Stomach (tissue), 9 donors: ENCODE results near the gene ASTN2. TPM values are rescaled to one million over a fixed set of nuclear protein-coding genes. Genes with fewer than 3 reads are reported as not detected.

Experiments
- DNase-seq, 2 donors: peaks; one replicate each; pipeline versions ENCODE4 v3.0.0 to v3.0.0-alpha.2; 2013 to 2019
- H3K27ac ChIP-seq, 5 donors: fragments of 200-600 bp in 4 of 5; sonication (generic) in 4 of 5; one replicate each; pipeline ENCODE4 v1.5.1; 2013 to 2019; ENCODE audit warnings: mild to moderate bottlenecking in 1 of 5, moderate library complexity in 1 of 5
- H3K27me3 ChIP-seq, 3 donors: fragments of 200-600 bp; sonication (generic); one replicate each; pipeline ENCODE4 v1.5.1; 2017 to 2019; ENCODE audit warnings: mixed run types in 1 of 3
- H3K36me3 ChIP-seq, 4 donors: fragments of 200-600 bp; sonication (generic); 1 replicate in 3 of 4; 2 replicates in 1 of 4; pipeline ENCODE4 v1.5.1; 2016 to 2019
- H3K4me1 ChIP-seq, 4 donors: fragments of 200-600 bp; sonication (generic); one replicate each; pipeline ENCODE4 v1.5.1; 2016 to 2019
- H3K4me3 ChIP-seq, 4 donors: fragments of 200-600 bp; sonication (generic) in 3 of 4; one replicate each; pipeline ENCODE4 v1.5.1; 2016 to 2019; ENCODE audit warnings: mild to moderate bottlenecking in 1 of 4
- H3K9me3 ChIP-seq, 4 donors: fragments of 200-600 bp; sonication (generic); one replicate each; pipeline ENCODE4 v1.5.1; 2016 to 2019
- CTCF ChIP-seq, 7 experiments: fragments of 450-650 bp in 4 of 7; fragments of 200-600 bp in 3 of 7; sonication (generic) in 3 of 7; IDR thresholded peaks; one replicate each; pipeline ENCODE4 v1.5.1; 2016 to 2019; ENCODE audit warnings: antibody characterized with exemption in 7 of 7, control low read depth in 2 of 7, mild to moderate bottlenecking in 1 of 7
- EP300 ChIP-seq: sonication (generic); formaldehyde crosslinking; IDR thresholded peaks from one replicate; pipeline ENCODE4 v1.6.1; 2017; ENCODE audit warnings: antibody characterized with exemption
- POLR2A ChIP-seq, 4 donors: fragments of 450-650 bp; IDR thresholded peaks; one replicate each; pipeline ENCODE4 v1.6.1; 2016; ENCODE audit warnings: antibody characterized with exemption in 4 of 4, control low read depth in 2 of 4, mild to moderate bottlenecking in 1 of 4, moderate library complexity in 1 of 4
- POLR2AphosphoS5 ChIP-seq, 3 donors: sonication (generic); formaldehyde crosslinking; IDR thresholded peaks; one replicate each; pipeline ENCODE4 v1.6.1; 2016; ENCODE audit warnings: antibody characterized with exemption in 3 of 3
- WGBS, 5 donors: extraction: QIAGEN DNeasy Blood & Tissue Kit in 3 of 5; methylation state at CpG; one replicate each; pipeline versions ENCODE4 v1.1.5 to v1.1.7; 2013 to 2018; 5-methylcytosine and 5-hydroxymethylcytosine counted together
- intact Hi-C: fragments of 100-400 bp; cut with DNase I; formaldehyde crosslinking; loops from one replicate; pipeline ENCODE4 v1.15.1; 2023; ENCODE audit warnings: low total_unique reads
- polyA plus RNA-seq, 3 donors: library from polyadenylated mRNA; stranded (reverse); fragments of 200-250 nt; gene quantifications; one replicate each; pipeline ENCODE4 v1.2.3, GENCODE V29; 2013
- total RNA-seq, 5 donors: library from RNA; depleted of rRNA; stranded (reverse); fragments of >200 nt; gene quantifications; one replicate each; pipeline versions ENCODE4 v1.1.0 to v1.2.3, GENCODE V29; 2014 to 2016
- donor health status: healthy with polysubstance abuse.
- donor health status: Bipolar disorder and iron deficiency.
- donor health status: healthy.

ASTN2 gene
- total and polyA plus RNA-seq, 8 donors = 2.1 to 22.3 (median 4.2) TPM; not detected in 1

DNA sequence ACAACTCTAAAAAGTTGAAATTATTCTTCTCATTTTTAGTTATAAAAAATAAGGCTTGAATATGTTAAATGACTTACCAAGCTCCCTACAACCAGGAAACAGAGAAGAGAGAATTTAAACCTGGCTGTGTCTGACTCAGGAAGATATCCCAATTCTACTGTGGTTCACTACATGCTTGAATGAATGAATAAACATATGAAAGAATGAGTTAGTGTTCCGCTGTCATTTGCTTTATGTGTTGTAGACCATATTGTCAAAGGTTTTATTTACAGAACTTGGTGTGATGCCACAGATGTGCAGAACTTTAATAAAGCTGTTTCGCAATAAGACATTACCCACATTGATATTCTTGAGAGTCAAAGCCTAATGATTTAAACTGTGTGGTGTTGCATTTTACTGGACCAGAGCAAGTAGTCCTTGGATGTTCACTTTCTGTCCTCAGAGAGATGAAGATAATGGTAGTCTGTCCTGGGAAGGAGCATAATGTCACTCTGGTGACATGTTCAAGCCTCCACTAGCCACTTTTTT, 414.6 kb downstream of the ASTN2 start:
- DNase-seq = no peak
- H3K4me1 ChIP-seq = no peaks in the 10 kb centered on the region
- no peak overlapping the region for H3K4me3 ChIP-seq
- TF ChIP-seq CTCF (IDR thresholded peaks at IDR 0.05) = no peak
- H3K27me3 ChIP-seq = no peaks in the 10 kb centered on the region
- WGBS, 5 donors = 91 to 98% (median 98%) methylated on average over 2 of the region's 2 CpGs
- H3K27ac ChIP-seq = no peak overlapping the region
- no peaks in the 10 kb centered on the region for H3K36me3 ChIP-seq
- intact Hi-C loops = no loop called here
- no peaks in the 10 kb centered on the region for H3K9me3 ChIP-seq

DNA sequence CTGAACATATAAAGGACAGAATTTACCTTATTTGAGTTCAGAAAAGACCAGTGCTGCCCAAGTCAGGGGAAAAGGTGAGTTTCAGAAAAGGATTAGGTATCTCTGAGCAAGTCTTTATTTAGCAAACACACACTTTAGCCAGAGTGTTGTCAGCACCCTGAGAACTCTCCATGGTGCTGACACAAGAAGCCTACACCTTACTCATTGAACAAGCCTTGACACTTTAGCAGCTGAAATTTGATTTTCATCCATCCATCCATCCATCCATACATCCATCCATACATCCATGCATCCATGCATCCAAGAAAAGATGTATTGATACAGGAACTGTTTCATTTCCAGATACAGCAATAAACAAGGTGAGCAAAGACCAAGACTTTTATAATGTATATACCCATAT, 416.6 kb downstream of the ASTN2 start:
- H3K27ac ChIP-seq = no peak overlapping the region
- DNase-seq = peak in 1 of 2 donors; percentile 61
- H3K27me3 ChIP-seq = no peaks in the 10 kb centered on the region
- H3K4me1 ChIP-seq = no peaks in the 10 kb centered on the region
- no peak overlapping the region for H3K4me3 ChIP-seq
- no peaks in the 10 kb centered on the region for H3K36me3 ChIP-seq
- no peak for TF ChIP-seq POLR2AphosphoS5 (IDR thresholded peaks at IDR 0.05)
- intact Hi-C loops = no loop called here
- H3K9me3 ChIP-seq = no peaks in the 10 kb centered on the region

- Histone ChIP-seq H3K9me3 (no peaks in the 10 kb centered on the region), H3K4me3 (no peak overlapping the region), H3K4me1 (no peaks in the 10 kb centered on the region), H3K27ac (no peak overlapping the region), H3K27me3 (no peaks in the 10 kb centered on the region), H3K36me3 (no peaks in the 10 kb centered on the region)
- intact Hi-C loops = no loop called here
- no peak for DNase-seq
- 45 to 55% (median 51%) methylated on average over 2 of the region's 2 CpGs for WGBS, 5 donors
- no peak for TF ChIP-seq EP300
- TF ChIP-seq POLR2A (IDR thresholded peaks at IDR 0.05) = no peak
- no peak for TF ChIP-seq CTCF (IDR thresholded peaks at IDR 0.05)
- TF ChIP-seq POLR2AphosphoS5 (IDR thresholded peaks at IDR 0.05) = no peak
These were observed 422.0 kb downstream of the ASTN2 start for GRCh38 chr9:116992865-116993264.

DNA sequence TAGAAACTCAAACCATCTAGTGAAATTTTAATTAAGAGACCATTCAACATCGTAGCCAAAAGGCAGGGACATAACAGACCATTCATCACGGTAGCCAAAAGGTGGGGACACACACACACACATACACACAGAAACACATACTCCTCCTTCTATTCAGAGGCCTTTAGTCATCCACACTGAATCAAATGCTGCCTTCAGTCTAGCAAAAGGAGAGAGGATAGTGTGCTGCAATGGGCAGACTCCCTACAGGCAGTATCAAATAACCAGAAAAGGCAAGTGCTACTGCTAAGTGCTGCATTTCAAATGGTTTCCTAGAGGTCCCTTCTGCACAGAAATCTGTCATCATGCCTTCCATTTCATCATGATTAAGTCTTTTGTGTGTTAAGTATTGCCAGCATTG, 423.8 kb downstream of the ASTN2 start:
- no peaks in the 10 kb centered on the region for H3K36me3 ChIP-seq
- no peak for DNase-seq
- no peaks in the 10 kb centered on the region for H3K27me3 ChIP-seq
- TF ChIP-seq POLR2A (IDR thresholded peaks at IDR 0.05) (no peak), EP300 (no peak), CTCF (IDR thresholded peaks at IDR 0.05) (no peak)
- intact Hi-C loops = no loop called here
- H3K4me1 ChIP-seq = no peaks in the 10 kb centered on the region
- H3K27ac ChIP-seq = no peak overlapping the region
- H3K4me3 ChIP-seq = no peak overlapping the region
- no peaks in the 10 kb centered on the region for H3K9me3 ChIP-seq
- 78 to 93% (median 87%) methylated on average over 2 of the region's 2 CpGs for WGBS, 5 donors

- intact Hi-C loops = no loop called here
- no peaks in the 10 kb centered on the region for H3K36me3 ChIP-seq
- 47 to 67% (median 60%) methylated on average over 1 of the region's 1 CpG for WGBS, 5 donors
These were observed 424.3 kb downstream of the ASTN2 start for GRCh38 chr9:116990592-116990991.

More at GRCh38 chr9:116990592-116990991, 424.3 kb downstream of the ASTN2 start:
- H3K9me3 ChIP-seq = no peaks in the 10 kb centered on the region
- DNase-seq = no peak
- H3K4me3 ChIP-seq = no peak overlapping the region
- H3K27ac ChIP-seq = no peak overlapping the region
- H3K27me3 ChIP-seq = no peaks in the 10 kb centered on the region
- no peaks in the 10 kb centered on the region for H3K4me1 ChIP-seq
- no peak for TF ChIP-seq CTCF (IDR thresholded peaks at IDR 0.05)
- TF ChIP-seq EP300 = no peak
- no peak for TF ChIP-seq POLR2AphosphoS5 (IDR thresholded peaks at IDR 0.05)
- no peak for TF ChIP-seq POLR2A (IDR thresholded peaks at IDR 0.05)
